K562 (cell line): Measurements from ENCODE around the gene HDGFL2. TPM values are rescaled to one million over a fixed set of nuclear protein-coding genes. Genes with fewer than 3 reads are reported as not detected.

Source experiments
- BHLHE40 ChIP-seq: IDR thresholded peaks from 2 replicates; pipeline ENCODE4 v1.6.1; 2011; ENCODE audit warnings: low read length, improper control_type of control experiment
- CHD1 ChIP-seq: fragments of 200-600 bp; sonication (generic); IDR thresholded peaks from one replicate; pipeline ENCODE4 v1.6.1; 2012; ENCODE audit warnings: mild to moderate bottlenecking, moderate library complexity, low read length, inconsistent platforms
- HDAC2 ChIP-seq: fragments of 450-650 bp; IDR thresholded peaks from 2 replicates; pipeline ENCODE4 v1.6.1; 2016; ENCODE audit warnings: mild to moderate bottlenecking
- HDAC6 ChIP-seq: IDR thresholded peaks from 2 replicates; pipeline ENCODE4 v1.6.1; 2012; ENCODE audit warnings: low read depth, mild to moderate bottlenecking, control low read depth, inconsistent platforms, low read length, moderate library complexity
- HMGN3 ChIP-seq: IDR thresholded peaks from 2 replicates; pipeline ENCODE4 v1.6.1; 2011; ENCODE audit warnings: borderline replicate concordance, low read depth, mild to moderate bottlenecking, mixed read lengths, low read length; ENCODE audit not compliant: insufficient read length; ENCODE audit errors: extremely low read depth
- ILF3 ChIP-seq: fragments of 450-650 bp; IDR thresholded peaks from 2 replicates; pipeline ENCODE4 v1.6.1; 2018; ENCODE audit warnings: antibody characterized with exemption, mild to moderate bottlenecking, moderate library complexity, borderline replicate concordance
- polyA plus RNA-seq, 8 experiments: library from polyadenylated mRNA; depleted of rRNA in 4 of 8; stranded (reverse) in 5 of 8; unstranded in 3 of 8; fragments of >200 nt; fragmentation: Nextera tagmentation in 2 of 8; fragmentation: Illumina TruSeq in 1 of 8; extraction: Ambion mirVana in 2 of 8; extraction: Trizol in 1 of 8; gene quantifications; 2 replicates each; pipeline versions ENCODE4 v1.2.1 to v1.2.3, GENCODE V29; 2011 to 2014; ENCODE audit warnings: inconsistent platforms in 1 of 8, missing spikeins in 1 of 8
- total RNA-seq, 7 experiments: library from RNA; depleted of rRNA in 6 of 7; stranded (reverse); fragments of >200 nt in 6 of 7; fragmentation: Illumina TruSeq in 2 of 7; extraction: Trizol in 2 of 7; gene quantifications; 2 replicates each; pipeline versions ENCODE4 v1.2.1 to v1.2.3, GENCODE V29; 2011 to 2021; ENCODE audit warnings: low replicate concordance in 1 of 7
- TF ChIP-seq, protein P1 (sequence below): fragments of 250-450 bp; sonication (Bioruptor Pico); IDR thresholded peaks from 2 replicates; pipeline ENCODE4 v1.8.0; 2021; ENCODE audit warnings: mild to moderate bottlenecking, moderate library complexity

The HDGFL2 gene
- total and polyA plus RNA-seq, 9 of the 15 experiments (the other 6 are each of a cell fraction or from before 2014, with no cell fraction given) = 0.13 to 61.7 (median 16.0) TPM

DNA sequence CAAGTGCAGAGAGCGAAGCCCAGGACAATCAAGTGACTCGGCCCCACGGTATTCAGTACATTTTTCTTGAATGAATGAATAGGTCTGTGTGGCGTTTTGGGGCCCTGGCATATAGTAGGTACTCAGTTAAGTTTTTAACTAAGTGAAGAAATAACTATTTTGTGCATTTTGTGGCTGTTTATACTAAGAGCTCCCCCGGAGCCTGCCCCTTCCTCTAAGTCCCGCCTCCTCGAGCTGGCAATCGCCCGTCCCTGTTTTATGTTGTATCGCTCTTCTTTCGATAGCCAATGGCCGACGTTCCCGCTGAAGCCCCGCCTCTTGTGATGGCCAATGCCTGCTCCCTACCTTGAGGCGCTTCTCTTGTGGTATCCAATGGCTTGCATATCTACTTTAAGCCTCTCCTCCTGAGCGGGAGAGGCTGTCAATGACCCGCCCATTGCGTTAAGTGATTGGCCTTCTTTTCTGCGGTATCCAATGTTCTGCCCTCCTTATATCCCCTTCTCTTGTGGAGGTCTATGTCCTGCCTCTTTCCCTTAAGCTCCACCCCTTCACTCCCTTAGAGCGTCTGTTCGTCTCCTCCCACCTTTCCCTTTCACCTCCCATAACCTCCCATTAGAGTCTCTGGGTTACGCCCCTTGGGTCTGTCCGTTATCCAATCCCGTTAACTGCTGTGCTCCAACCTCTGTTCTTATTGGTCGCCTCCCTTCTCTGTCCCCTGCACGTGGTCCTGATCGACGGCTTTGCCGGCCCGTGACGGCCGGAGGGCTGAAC, 509 bp upstream of the HDGFL2 start (continued):
- TF ChIP-seq, protein P1, sequence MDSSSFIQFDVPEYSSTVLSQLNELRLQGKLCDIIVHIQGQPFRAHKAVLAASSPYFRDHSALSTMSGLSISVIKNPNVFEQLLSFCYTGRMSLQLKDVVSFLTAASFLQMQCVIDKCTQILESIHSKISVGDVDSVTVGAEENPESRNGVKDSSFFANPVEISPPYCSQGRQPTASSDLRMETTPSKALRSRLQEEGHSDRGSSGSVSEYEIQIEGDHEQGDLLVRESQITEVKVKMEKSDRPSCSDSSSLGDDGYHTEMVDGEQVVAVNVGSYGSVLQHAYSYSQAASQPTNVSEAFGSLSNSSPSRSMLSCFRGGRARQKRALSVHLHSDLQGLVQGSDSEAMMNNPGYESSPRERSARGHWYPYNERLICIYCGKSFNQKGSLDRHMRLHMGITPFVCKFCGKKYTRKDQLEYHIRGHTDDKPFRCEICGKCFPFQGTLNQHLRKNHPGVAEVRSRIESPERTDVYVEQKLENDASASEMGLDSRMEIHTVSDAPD (CRISPR knock-in tag) = no peak
- peak; percentile 51 for TF ChIP-seq CHD1
- TF ChIP-seq HDAC6 = no peak
- peak; percentile 43; the same call in 1 of the 2 replicates for TF ChIP-seq HDAC2
- no peak for TF ChIP-seq ILF3
- peak; percentile 93 for TF ChIP-seq BHLHE40
- TF ChIP-seq HMGN3 = no peak
